ENCODE results near the gene TJP3. TPM values are rescaled to one million over a fixed set of nuclear protein-coding genes. Genes with fewer than 3 reads are reported as not detected.

The TJP3 gene
- total and polyA plus RNA-seq, 10 of the 15 experiments (the other 5 are each of a cell fraction or from before 2014, with no cell fraction given) = 0.04 to 1.2 (median 0.29) TPM; not detected in 6

DNA sequence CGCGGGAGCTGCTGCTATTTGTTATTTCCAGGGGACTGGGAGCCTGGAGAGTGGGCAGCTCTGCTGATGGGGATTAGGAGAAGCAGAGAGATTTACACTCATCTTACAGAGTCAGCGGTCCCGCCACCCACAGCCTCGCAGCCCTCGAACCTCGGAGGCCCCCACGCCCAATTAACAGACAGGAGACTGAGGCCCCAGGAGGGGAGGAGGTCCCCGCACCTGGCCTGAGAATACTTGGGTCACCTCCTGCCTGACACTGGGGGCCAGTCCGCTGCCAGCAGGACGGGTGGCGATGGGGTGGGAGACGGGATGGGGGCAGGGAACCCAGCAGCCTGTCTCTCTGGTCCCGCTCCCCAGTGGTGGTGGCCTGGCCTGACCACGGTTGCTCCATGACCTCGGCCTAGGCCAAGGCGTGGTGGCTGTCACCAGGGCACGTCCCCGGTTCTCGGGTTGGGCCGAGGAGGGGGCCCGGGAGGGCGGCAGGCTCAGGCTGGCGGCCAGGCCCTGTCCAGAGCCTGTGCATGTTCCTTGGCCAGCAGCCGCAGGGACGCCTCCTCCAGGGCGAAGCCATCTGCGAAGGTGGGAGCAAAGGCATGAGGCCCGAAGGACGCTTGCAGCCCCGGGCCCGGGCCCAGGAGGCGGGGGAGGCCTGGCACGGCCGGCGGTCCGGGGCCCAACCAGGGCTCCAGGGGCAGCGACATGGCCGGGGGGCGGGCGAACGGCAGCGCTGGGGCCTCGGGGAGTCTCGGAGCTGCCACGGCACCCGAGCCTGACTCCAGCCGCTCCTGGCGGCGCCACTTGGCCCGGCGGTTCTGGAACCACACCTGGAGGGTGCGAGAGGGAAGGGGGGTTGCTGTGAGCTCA lies 62.2 kb downstream of the TJP3 start:
- CTCF ChIA-PET = no interaction called here
- H4K20me1 ChIP-seq (ENCODE audit: control insufficient read depth, insufficient read depth) = no peaks in the 10 kb centered on the region
- 86% methylated on average over 46 of the region's 53 CpGs for WGBS (ENCODE audit: insufficient coverage, insufficient replicate concordance, low lambda C conversion rate, missing lambda C conversion rate)
- no peak for TF ChIP-seq RUNX3 (IDR thresholded peaks at IDR 0.05; ENCODE audit: low read length)
- TF ChIP-seq IKZF2 (IDR thresholded peaks at IDR 0.05) = no peak
- no peak for TF ChIP-seq KDM1A (IDR thresholded peaks at IDR 0.05; ENCODE audit: borderline replicate concordance)
- TF ChIP-seq KLF5 (IDR thresholded peaks at IDR 0.05; ENCODE audit: partially characterized antibody) = no peak
- no peak for TF ChIP-seq SIX5 (IDR thresholded peaks at IDR 0.05; ENCODE audit: low read depth, low read length, severe bottlenecking)
- no peak for TF ChIP-seq CREB1 (IDR thresholded peaks at IDR 0.05; ENCODE audit: low read depth)
- no peak for TF ChIP-seq ZNF217 (IDR thresholded peaks at IDR 0.05)
- TF ChIP-seq, protein P1, sequence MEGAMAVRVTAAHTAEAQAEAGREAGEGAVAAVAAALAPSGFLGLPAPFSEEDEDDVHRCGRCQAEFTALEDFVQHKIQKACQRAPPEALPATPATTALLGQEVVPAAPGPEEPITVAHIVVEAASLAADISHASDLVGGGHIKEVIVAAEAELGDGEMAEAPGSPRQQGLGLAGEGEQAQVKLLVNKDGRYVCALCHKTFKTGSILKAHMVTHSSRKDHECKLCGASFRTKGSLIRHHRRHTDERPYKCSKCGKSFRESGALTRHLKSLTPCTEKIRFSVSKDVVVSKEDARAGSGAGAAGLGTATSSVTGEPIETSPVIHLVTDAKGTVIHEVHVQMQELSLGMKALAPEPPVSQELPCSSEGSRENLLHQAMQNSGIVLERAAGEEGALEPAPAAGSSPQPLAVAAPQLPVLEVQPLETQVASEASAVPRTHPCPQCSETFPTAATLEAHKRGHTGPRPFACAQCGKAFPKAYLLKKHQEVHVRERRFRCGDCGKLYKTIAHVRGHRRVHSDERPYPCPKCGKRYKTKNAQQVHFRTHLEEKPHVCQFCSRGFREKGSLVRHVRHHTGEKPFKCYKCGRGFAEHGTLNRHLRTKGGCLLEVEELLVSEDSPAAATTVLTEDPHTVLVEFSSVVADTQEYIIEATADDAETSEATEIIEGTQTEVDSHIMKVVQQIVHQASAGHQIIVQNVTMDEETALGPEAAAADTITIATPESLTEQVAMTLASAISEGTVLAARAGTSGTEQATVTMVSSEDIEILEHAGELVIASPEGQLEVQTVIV (IDR thresholded peaks at IDR 0.05; ENCODE audit: borderline replicate concordance, partially characterized antibody) = no peak
- no peak for TF ChIP-seq BMI1 (IDR thresholded peaks at IDR 0.05; ENCODE audit: borderline replicate concordance)
- no peak for TF ChIP-seq SREBF1 (IDR thresholded peaks at IDR 0.05; ENCODE audit: low read length)
- TF ChIP-seq, protein P2, sequence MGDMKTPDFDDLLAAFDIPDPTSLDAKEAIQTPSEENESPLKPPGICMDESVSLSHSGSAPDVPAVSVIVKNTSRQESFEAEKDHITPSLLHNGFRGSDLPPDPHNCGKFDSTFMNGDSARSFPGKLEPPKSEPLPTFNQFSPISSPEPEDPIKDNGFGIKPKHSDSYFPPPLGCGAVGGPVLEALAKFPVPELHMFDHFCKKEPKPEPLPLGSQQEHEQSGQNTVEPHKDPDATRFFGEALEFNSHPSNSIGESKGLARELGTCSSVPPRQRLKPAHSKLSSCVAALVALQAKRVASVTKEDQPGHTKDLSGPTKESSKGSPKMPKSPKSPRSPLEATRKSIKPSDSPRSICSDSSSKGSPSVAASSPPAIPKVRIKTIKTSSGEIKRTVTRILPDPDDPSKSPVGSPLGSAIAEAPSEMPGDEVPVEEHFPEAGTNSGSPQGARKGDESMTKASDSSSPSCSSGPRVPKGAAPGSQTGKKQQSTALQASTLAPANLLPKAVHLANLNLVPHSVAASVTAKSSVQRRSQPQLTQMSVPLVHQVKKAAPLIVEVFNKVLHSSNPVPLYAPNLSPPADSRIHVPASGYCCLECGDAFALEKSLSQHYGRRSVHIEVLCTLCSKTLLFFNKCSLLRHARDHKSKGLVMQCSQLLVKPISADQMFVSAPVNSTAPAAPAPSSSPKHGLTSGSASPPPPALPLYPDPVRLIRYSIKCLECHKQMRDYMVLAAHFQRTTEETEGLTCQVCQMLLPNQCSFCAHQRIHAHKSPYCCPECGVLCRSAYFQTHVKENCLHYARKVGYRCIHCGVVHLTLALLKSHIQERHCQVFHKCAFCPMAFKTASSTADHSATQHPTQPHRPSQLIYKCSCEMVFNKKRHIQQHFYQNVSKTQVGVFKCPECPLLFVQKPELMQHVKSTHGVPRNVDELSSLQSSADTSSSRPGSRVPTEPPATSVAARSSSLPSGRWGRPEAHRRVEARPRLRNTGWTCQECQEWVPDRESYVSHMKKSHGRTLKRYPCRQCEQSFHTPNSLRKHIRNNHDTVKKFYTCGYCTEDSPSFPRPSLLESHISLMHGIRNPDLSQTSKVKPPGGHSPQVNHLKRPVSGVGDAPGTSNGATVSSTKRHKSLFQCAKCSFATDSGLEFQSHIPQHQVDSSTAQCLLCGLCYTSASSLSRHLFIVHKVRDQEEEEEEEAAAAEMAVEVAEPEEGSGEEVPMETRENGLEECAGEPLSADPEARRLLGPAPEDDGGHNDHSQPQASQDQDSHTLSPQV (IDR thresholded peaks at IDR 0.05) = no peak
- TF ChIP-seq NFIC (IDR thresholded peaks at IDR 0.05; ENCODE audit: low read depth, low read length) = no peak
- TF ChIP-seq, protein P3, sequence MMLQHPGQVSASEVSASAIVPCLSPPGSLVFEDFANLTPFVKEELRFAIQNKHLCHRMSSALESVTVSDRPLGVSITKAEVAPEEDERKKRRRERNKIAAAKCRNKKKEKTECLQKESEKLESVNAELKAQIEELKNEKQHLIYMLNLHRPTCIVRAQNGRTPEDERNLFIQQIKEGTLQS (IDR thresholded peaks at IDR 0.05; ENCODE audit: borderline replicate concordance, extremely low read depth, low read depth, low read length) = no peak
- TF ChIP-seq ZNF384 (IDR thresholded peaks at IDR 0.05; ENCODE audit: borderline replicate concordance, low read depth, low read length) = no peak
- no peaks in the 10 kb centered on the region for H3K9me3 ChIP-seq (replicated peaks; ENCODE audit: control insufficient read depth, insufficient read depth, low read length)
- intact Hi-C loops (cut with micrococcal nuclease; ENCODE audit: unreplicated experiment) = no loop called here
- POLR2A ChIA-PET = no interaction called here
- RAD21 ChIA-PET (ENCODE audit: unreplicated experiment) = no interaction called here
- no peak for ATAC-seq
- DNase-seq (ENCODE audit: low read depth, low spot score) = no peak
- no peak overlapping the region for H2AFZ ChIP-seq (ENCODE audit: control insufficient read depth, low read depth, low read length)
- SMC1A ChIA-PET (ENCODE audit: uncharacterized antibody, unreplicated experiment) = no interaction called here
- no peak overlapping the region for H3K27ac ChIP-seq (ENCODE audit: control insufficient read depth, insufficient read depth)
- peaks cover 0 to 18% of the 10 kb centered on the region in 2 experiments; a peak in 2 of 4 replicates for H3K36me3 ChIP-seq (ENCODE audit: control insufficient read depth in 2 of 2, insufficient read depth in 2 of 2, low read length in 1 of 2)
- FAIRE-seq = no peak
- H3K79me2 ChIP-seq (ENCODE audit: control insufficient read depth, insufficient read depth, low read length) = no peaks in the 10 kb centered on the region
- in situ Hi-C loops (cut with MboI) = no loop called here
- no peaks in the 10 kb centered on the region; the same call in 1 of the 2 replicates for H3K4me1 ChIP-seq (ENCODE audit: control insufficient read depth, insufficient read depth, low read length)
- H3K4me2 ChIP-seq (ENCODE audit: control insufficient read depth, insufficient read depth) = no peak overlapping the region
- H3K9ac ChIP-seq (ENCODE audit: control insufficient read depth, insufficient read depth, low read length) = no peak overlapping the region
- no TSS peak for BruUV-seq (replicated peaks)
- no peaks in the 10 kb centered on the region for H3K27me3 ChIP-seq (replicated peaks in 1 of 2; ENCODE audit: control insufficient read depth in 2 of 2, insufficient read depth in 2 of 2, low read length in 1 of 2)
- no peak overlapping the region for H3K4me3 ChIP-seq

All from GM12878 (cell line).